HG03139 (cell line): ENCODE results near the gene RBMS1.

ENCODE experiments used
- ATAC-seq: cut with Tn5 transposase; IDR thresholded peaks from one replicate; pipeline ENCODE4 v1.9.1; 2021; ENCODE audit not compliant: unreplicated experiment

RBMS1 gene

DNA sequence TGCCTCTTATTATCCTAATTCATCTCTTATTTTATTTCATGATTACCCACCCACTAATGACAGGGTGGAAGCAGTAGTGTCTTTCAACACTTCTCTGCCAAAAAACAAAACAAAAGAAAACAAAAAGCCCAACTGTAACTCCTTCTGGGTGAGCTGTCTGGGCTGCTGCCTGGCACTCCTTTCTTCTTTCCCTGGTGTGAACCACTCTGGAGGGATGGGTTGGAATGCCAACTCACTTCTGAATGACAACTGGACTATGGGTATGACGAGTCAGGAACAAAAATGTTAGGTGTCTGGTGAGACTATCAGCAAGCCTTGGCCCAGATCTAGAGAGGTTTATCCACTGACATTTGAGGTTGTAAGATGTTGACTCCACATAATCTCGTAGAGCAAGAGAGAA is 205.3 kb downstream of the RBMS1 start:
- ATAC-seq: no peak

DNA sequence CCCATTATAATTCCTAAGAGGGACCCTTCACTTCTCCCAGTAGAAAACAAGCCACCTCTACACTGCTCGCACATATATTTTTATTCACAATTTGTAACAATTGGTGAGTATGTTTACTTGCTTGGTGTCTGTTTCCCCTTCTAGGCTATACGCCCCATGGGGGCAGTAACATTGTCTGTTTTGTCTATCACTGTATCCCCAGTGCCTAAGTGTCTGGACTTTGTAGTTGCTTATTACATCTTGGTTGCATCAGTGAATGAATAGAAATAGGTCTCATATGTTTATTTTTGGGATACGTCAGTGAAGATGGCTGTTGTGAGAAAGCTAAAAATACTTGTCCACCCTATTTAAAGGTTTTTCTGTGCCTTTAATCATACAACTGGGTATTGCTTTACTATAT is 206.1 kb downstream of the RBMS1 start:
- ATAC-seq: no peak

DNA sequence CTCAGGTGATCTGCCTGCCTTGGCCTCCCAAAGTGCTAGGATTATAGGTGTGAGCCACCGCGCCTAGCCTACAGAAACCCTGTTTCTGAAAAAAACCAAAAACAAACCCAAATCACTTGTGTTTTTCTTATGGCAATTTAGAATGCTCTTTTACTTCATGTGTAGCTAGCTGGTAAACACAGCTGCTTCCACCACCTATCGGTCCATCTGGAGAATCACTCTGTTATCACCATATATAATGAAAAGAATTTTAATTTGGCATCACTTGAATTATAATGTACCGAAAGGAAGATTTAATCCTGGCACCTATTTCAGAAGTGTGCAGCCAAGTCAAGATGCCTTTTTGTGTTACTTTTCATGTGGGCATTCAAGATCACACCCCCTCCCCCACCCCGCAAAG is 207.1 kb downstream of the RBMS1 start:
- no peak for ATAC-seq

DNA sequence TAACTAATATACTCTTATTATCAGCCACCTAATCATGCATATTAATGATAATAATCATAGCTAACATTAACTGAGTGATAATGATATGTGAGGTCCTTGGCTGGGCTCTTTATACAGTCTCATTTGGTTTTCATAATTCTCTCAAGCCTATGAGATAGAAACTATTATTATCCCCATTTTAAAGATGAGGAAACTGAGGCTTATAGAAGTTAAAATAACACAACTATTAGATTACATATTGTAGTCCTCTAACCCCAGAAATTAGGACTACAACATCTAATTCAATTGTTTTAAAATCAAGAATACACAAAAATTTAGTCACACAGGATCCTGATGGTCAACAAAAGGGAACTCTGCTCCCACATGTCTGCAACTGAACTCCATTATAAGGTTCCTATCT is 209.9 kb downstream of the RBMS1 start:
- ATAC-seq: no peak

DNA sequence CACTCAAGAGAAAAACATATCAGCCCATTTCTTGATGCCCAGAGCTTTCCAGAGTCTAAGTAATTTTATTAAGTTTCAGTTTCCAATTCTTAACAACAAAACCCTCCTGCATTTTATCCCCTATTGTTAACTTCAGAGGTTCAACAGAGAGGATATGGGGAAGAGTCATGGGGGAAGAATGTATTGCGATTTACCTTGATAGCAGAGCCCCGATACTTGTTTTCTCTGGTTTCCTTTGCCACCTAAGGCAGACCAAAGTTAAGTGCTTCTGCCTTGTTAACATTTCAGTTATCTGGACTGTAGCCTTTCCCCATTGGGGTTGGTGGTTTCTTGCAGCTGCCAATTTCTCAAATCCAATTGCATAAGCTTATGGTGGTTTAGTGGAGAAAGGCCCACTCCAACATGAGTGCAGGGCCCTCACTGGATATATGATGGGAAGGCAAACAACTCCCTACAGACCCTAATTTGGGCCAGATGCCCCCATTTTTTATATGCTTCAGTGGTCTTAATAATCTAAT is 211.5 kb downstream of the RBMS1 start:
- ATAC-seq: no peak

DNA sequence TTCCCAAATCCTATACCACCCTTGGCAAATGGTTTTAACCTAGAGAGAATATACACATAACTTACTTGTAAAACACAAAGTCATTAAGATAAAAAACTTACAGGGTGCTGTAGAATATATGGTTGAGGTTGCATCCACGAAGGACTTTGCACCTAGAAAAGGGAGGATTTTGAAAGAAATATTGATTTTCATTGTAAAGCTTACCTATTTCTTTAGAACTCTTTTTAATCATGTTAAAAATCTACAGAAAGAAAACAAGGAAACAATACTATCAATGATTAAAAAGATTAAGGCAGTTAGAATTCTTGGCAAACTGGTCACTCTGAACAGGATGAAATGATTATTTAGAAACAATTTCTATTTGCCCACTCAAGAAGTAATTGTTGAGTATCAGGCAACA is 212.4 kb downstream of the RBMS1 start:
- ATAC-seq: no peak

DNA sequence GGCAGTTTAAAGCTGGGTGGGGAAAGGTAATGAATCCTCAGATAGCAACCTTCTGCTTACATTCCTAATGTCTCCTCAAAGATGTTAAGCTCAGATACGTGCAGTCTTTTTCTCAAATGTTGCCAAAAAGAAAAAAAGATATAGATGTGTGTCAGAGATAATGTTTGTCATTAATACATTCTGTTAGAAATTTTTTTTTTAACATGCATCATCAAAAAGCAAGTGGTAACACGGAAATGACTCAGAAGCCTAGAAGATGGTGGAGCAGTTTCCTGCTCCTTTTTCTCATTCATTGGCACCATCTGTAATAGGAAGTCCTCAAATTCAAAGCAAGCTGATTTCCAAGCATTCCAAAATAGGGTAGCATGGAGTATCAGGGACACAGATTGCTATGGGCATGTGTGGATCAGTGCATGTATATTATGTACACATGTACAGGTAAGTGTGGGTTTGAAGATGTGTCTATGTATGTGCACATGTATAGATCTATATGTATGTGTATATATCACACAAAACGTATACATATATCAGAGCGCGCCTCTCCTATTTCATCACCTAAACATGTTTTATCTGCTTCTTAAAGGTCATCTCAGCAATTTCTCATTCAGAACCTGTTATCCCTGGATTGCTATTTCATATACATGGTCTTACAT is 213.7 kb downstream of the RBMS1 start:
- no peak for ATAC-seq

DNA sequence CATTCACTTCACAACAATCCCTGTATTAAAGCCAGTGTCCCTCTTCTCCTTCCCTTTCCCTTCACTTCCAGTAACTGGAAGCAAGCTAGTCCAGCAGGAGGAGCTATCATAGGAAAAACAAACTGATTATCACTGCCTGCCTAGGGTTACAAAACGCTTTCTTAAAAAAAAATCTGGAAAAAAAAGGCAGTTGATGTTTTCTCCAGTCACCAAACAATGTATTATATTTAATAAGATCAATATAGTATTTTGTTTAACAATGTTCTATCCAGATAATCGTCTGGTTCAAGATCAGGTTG is 214.8 kb downstream of the RBMS1 start:
- ATAC-seq: no peak

DNA sequence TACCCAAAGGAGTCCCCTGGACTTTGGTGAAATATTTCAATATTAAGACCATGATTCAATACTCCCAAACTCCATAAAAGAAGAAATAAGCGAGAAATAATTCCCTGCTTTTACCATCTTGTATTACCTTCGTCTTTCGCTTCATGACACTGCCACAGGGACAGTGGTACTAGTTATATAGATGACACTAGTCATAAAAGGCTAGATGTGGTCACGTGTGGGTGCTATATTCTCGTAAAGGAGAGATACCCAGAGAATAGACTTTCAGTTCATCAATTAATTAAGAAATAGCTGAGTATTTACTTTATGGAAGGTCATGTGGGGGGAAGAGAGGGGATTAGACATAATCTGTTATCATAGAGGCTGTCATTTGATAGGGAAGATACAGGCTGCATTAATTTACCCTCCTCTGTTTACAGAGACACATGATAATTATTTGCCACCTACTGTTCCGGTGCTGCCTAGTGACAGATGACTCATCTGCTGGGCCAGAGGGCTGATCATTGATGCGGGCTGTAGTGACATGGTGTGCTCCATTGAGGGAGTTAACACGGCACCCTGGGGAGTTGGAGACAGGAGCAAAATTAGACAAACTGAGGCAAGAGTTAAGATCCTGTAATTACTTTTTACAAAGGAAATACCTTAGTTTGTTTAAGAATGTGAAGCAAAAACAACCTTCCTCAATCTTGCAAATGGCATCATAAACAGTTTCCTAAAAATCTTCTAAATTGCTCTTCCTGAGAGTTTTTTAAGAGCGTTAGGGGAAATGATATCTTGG is 215.3 kb downstream of the RBMS1 start:
- ATAC-seq: peak; percentile 72

DNA sequence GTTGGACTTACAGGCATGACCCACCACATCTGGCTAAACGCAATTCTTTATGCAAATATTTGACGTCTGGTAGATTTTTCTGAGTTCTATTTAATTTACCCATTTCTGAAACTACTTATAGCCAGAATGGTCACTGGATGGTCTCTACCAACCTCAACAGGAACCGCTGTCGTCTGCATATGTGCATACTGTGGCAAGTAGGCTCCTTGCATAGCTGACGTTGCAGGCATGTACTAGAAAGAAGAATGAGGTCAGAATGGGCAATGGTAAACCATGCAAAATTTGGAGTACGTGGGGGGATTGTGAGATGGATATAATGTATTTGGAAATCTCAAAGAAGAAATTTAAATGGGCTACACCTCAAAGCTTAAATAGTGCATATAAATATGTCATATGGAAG is 216.5 kb downstream of the RBMS1 start:
- ATAC-seq: no peak

DNA sequence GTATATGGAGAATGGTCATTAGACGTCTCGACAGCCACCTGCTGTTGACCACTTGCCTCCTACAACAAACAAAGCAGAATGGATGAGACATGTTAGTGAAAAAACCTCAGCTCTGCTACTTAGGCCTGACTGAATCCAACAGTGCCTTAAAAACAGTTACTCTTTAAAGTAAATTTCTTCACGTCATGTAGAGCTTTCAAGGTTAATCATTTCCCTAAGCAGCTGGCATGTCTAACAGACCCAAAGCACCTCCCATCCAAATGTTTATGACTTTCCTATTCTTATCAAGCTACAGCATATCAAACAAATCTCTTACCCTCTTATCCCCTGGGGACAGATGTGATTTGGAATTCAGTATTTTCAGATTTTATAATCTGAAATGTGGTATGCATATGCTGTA is 218.0 kb downstream of the RBMS1 start:
- ATAC-seq: no peak

DNA sequence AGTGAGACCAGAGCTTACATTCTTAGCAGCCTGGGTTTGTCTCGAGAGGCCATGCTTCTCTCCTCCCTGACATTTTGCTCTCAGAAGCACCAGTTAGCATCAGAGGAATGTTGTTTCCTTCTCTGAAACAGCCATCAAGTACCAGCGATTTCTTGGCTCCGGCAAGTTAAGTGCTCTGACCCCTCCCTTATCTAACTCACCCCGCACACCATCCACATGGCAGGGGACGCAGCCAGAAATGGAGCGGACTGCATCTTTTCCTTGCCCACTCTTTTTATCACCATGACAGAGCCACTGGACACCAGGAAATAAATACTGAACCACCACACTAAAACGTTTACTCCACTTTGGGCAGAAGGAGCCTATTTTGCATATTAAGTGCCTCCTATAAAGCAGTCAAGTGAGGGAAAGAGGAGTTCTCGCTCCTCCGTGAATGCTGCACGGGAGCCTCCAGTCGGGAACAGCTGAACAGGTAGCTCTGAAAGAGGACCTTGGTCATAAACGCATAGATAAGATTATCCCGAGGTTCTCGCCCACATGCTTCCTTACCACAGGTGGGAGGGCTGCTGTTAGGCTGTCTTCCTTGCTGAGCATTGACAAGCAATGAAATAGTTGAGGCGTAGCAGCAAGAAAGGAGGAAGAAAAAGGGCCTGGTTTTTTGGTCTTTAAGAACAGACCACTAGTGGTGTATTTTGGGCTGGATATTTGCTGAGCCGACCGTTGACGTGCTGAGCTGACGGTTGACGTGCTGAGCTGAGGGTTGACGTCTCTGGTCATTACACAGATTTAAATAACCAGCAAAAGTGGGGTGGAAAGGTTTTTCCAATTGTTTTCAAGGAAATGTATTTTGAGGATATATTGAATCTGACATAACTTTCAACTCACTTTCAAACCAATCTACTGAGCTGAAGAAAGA is 222.2 kb downstream of the RBMS1 start:
- ATAC-seq: no peak

DNA sequence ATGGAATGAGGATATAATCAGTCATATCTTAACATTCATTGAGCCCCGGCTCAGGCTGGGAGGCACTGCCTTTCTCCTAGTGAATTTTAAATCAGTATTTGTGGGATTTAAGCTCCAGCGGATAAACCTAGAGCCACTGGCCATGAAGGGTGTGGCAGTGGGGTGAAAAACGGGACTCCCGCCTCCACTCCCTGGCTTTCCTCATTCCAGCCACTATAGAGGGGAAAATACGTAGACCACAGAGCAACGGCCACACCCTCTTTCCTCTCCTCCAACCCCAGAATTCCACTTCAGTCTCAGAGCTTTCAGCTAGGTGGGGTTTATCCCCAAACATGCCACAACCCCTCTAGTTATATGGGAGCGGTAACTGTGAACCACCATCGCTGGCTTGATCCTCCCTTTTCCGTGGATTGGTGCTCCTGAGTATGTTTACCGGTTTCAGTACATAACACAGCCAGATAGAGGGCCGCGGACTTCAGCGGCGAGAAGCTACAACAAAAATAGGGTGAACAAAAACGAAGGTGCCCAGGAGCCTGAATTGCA is 223.0 kb downstream of the RBMS1 start:
- ATAC-seq: no peak

DNA sequence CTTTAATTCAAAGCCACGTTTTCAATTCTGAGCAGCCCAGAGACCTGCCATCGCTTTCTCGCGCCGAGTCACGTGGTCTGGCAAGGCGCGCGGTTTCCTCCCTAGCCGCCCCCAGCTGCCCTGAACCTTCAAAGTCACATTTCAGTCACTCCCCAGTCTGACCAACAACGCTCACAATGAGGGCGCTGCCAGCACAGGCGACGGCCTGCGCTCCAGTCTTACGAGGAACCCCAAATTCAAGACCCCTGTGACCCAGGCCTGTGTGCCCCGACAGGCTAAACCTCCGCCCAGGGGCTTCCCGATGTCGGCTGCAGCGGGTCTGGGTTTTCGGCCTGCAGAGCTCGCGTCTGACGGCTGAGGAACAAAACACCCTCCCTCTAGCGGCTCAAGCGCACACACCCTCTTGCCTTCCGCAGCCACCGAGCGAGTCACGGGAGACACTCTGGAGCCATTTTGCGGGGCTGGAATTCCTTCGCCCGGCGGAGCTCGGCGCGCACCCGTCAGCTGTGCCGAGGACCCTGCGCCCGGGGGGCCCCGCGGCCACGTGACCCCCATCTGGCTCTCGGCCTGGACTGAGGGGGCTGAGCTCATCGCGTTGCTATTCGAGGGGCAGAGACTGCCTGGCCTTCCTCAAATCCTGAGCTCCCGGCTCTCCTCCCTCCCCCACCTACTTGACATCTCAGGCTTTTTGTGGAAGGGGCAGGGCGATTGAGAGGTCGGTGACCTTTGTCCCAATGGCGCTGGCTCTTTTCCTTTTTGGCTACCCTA is 223.6 kb downstream of the RBMS1 start:
- peak; percentile 91 for ATAC-seq

DNA sequence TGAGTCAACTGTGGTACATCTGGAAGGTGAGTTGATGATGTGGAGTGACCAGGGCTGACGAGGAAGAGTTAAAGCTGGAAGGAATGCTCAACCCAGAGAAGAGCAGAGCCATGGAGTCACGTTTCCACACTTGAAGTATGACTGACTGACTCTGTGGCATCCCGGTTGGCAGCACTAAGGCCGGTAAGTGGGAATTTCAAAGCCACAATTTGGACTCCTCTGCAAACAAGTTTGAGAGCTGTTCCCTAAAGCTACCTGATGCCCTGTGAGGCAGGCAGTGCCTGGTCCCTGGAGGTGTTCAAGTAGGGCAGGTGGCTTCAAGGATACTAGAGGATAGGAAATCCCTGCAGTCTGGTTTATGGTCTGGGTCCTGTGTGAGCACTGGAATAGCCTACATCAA is 224.2 kb downstream of the RBMS1 start:
- ATAC-seq: no peak

DNA sequence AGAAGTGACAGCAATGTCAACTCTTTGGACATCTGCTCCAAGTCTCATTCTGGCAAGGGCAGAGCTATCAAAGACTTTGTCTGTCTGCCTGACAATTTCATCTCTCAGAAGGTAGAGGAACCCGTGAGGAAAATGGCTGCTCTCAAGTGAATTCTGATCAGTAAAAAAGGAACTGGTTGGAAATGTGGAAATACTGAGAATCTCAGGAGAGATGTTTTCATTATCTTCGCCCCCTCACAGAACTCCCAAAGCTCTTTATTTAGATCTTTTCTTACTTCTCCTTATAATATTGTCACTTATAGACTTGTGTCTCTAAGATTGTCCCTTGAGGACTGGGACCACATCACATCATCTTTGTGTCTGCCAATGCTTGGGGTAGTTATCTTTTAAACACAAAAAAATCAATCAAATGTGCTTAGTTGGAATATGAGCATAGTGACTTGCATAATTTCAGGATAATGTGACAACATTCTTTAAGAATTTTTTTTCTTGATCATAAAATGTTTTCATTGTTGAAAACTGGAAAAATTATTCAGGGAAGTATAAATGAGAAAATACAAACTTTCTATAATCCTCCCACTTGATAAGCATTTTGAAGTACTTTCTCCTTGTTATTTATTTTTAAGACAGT is 225.3 kb downstream of the RBMS1 start:
- ATAC-seq: no peak

DNA sequence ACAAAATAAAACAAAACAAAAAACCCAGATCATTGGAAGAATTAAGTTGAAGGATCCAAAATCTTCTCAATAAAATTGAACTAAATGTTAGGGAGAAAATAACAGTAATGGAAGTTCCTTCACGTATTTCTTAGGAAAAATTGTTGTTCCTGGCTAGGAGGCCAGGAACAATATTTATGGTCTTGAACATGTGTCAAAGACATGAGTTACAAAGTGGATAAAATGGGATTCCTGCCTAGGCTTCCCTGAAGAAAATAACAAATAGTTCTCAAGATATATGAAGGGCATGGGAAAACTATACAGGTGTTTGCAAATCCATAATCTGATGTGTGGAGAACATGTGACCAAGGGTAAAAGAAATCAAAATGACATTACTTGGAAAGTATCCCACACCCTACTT is 225.9 kb downstream of the RBMS1 start:
- ATAC-seq: no peak

DNA sequence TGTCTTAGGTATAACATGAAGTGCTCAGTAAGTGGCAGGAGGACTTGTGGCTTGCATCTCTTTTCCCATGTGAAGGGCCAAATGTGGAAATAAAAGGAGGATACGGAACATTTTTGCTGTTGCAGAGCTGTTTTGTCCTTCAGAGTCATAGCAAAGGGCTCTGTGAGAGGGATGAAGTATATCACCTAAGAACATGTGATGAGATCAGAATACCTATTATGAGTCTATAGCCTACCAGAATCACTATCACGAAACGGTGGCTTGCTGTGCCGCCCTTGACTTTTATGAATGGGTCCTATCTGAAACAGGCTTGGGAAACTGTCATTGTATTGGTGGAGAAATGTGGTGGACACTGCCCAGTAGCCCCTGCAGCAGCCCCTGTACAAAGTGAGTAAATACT is 226.6 kb downstream of the RBMS1 start:
- no peak for ATAC-seq

DNA sequence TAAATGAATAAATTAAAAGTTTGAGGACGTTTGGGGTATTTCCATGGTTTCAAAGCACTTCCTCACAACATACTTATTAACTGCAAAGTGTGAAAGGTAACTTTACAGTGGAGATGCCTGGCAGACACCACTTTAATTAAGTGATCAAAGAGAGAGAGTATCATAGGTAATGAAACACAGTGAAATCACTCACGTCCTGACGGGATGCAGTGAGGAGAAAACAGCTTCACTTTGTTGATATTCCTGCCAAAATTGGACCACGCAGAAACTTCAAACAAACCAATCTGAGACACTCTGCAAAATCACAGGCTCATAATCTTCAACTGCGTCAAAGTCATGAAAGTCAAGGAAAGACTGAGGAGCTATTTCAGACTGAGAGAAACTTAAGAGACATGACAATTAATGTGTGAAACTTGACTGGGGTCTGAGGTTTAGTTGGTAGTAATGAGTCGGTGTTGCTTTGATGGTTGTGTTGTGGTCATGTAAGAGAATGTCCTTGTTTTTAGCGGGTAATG is 227.5 kb downstream of the RBMS1 start:
- no peak for ATAC-seq

DNA sequence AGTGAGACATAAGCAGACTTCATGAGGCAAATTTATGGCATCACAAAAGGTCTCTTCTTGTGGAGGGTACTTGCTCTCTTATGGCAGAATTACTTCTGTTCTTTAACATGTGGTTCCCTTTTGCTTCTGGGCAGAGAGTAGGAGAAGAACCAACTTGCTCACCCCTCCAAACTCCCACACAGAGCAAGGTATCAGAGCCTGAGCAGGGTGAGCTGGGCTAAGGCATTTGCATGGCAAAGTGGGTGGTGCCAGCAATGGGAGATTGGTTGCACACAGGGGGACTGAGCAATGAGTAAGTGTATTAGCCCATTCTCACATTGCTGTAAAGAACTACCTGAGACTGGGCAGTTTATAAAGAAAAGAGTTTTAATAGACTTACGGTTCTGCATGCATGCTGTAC is 229.3 kb downstream of the RBMS1 start:
- no peak for ATAC-seq
